NCI-H345 (cell line): ENCODE data around the gene KRT35.

ENCODE experiments used
- DNase-seq: peaks from one replicate; lab custom pipeline; 2025; lab: John Stamatoyannopoulos, UW

The KRT35 gene

GRCh38 chr17:41481036-41481435 lies at the start of gene KRT35:
KRT35 (minus strand) TSS chr17:41481151; CDS start chr17:41481097, 54 bp downstream.
- DNase-seq: no peak

- no peak for DNase-seq
These were observed 49.4 kb upstream of the KRT35 start for GRCh38 chr17:41530062-41531048.

DNA sequence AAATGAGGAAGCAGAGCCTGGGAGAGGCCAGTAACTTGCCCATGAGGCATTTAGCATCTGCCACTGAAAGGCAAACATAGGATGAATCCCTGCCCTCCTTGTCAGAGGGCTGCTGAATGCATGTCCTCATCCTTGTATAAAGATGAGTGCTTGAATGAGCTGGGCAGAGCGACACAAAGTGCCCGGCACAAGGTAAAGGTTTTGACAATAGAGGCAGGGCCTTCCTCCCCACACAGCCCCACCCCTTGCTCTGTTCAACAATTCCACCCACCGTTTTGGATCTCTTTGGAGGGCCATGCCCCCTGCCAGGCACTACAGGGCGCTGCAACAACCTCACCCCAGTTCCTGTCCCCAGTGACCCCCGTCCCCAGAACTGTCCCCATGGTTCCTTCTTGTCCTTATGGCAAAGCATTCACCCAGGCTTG lies 48.6 kb upstream of the KRT35 start:
- peak; percentile 84 for DNase-seq

DNA sequence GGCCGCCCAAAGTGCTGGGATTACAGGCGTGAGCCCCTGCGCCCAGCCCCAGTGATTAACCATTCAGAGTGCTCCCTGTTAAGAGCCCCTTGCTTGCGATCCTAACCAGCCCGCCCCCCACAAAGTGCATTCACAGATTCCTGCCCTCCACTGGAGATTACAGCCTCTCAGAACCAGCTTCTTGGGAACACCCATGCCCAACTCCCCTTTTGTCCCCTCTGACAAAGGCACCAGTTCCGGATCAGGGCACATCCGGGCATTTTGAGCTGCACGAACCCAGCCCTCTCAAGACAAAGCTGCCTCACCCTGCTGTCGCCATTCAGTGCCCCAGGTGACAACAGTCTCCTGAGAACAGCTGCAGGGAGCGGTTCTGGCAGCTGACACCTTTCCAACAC lies 48.0 kb upstream of the KRT35 start:
- DNase-seq: peak; percentile 90

GRCh38 chr17:41527063-41528023 lies 46.4 kb upstream of the KRT35 start:
- DNase-seq: peak; percentile 36

DNA sequence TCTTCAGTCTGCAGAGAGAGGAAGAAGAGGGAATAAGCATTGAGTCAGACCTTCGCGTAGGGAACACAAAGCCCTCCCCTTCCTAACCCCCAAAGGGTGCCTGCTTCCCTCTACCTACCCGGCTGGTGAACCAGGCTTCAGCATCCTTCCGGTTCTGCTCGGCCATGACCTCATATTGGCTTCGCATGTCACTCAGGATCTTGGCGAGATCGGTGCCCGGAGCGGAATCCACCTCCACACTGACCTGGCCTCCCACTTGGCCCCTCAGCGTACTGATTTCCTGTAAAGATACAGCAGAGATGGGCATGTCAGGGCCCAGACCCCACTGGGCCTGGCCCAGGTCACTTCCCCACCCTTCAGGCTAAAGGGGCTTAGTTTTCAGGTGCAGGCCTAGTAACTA lies 43.3 kb upstream of the KRT35 start:
- DNase-seq: no peak

- DNase-seq: no peak
These were observed 42.8 kb upstream of the KRT35 start for GRCh38 chr17:41523787-41524186.

GRCh38 chr17:41523225-41523593 lies 42.3 kb upstream of the KRT35 start:
- no peak for DNase-seq

GRCh38 chr17:41522301-41523224 lies 41.6 kb upstream of the KRT35 start:
- no peak for DNase-seq

DNA sequence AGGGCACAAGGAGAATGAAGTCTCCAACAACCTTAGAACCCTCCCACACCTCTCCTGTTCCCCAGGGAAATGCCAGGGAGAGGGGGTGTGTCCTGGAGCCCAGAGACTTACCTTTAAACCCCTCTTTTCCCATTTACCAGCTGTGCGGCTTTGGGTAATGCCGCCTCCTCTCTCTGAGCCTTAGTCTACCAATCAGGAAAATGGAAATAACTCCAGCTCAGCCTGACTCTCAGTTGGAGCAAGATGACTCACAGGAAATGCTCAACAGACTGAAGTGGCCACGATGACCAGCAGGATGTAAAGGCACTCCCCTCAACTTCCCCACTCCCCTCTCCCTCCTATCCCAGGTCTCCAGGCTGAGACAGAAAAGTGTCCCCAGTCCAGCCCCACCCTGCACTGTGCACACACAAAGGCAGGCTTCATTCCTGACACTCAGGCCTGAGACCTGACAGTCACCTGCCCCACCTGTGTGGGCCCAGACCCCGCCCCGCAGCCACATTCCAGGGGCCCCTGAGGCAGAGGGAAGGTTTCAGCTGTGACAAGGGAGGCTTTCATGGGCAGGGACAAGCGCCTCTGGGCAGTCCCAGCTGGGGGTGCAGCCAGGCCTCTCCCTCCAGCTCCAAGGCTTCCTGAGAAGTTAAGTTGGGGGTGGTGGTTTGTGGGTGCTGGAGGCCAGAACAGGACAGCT lies 40.8 kb upstream of the KRT35 start:
- DNase-seq: no peak

GRCh38 chr17:41520821-41521521 lies 40.0 kb upstream of the KRT35 start:
- peak; percentile 55 for DNase-seq

DNA sequence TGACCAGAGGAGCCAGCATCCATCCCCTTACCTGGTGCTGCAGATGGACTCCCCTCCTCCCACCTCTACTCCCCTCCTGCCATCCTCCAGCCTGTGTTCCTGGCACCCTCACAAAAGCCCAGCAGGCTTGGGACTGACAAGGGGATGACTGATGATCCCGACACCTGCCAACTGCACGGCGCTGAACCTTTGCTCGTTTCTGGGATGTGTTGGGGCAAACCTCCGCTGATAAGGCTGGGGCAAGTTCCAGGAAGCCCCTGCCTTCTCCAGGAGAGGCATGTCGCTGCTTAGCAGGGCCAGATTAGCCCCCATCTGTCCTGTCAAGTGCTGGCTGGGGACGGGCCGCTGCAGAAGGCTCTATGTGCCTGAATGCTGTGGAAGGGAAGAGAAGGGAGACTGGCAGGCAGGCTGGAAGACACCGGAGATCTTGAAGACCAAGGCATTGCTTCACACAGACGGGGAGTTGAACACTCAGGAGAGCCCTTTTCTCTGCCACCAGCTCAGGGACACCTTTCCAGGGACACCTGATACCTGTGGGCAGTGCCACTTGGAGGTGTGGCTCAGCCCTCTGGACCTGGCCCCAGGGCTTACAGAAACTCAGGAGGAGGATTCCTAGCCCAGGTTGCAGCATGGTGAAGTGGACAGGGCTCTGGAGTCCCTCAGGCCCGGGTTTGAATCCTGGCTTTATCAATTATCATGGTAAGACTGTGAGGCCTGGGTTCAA lies 38.7 kb upstream of the KRT35 start:
- peak; percentile 91 for DNase-seq

GRCh38 chr17:41518789-41519449 lies 38.0 kb upstream of the KRT35 start, which contains the start of gene KRT15:
KRT15 (minus strand) TSS chr17:41518890; CDS start chr17:41518827, 63 bp downstream.
- peak; percentile 79 for DNase-seq

GRCh38 chr17:41518031-41518430 lies 37.1 kb upstream of the KRT35 start:
- no peak for DNase-seq

- no peak for DNase-seq
These were observed 35.9 kb upstream of the KRT35 start for GRCh38 chr17:41516830-41517283.

- DNase-seq: no peak
These were observed 35.3 kb upstream of the KRT35 start for GRCh38 chr17:41516147-41516829.

DNA sequence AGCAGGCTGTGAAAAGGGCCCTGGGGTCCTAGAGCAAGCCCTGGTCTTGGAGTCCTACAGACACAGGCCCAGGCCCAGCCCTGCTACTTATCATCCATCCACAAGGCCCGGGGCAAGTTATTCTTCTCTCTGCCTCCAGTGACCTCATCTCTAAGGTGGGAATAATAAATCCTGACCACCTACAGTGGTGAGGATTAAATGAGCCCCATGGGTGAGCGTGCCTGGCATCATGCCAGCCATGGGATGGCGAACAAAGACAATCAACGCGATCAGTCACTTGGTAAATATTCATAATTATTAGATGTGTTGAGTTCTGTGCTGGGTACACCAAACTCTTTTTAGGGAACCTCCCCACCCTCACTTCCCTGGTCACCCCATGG lies 32.2 kb upstream of the KRT35 start:
- DNase-seq: peak; percentile 39

DNA sequence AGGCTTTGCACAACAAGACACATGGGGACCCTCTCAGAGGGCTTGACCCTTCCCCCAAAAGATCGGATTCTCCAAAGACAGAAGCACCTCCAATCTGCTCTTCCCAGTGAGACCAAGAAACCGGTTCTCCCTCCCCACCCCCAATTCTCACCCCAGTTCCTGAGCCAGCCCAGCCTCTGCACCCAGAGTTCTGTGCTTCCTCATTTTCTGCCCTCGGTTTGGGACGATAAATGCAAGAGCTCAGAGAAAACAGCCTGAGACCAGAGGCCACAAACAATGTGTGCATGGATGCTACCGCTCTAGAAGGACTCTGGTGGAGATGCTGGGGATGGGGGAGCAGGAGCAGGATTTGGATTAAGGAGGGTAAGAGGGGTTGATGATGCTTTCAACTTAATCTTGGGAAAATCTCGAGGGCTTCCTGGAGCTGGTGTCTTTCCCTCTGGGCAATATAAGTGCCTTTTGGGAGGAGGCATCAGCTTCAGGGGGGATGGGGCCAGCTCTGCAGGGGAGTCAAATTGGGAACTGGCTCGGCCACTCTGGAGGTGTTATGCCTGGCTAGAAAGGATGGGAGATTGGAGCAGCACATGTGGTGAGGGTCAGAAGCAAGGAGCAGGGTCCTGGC lies 31.7 kb upstream of the KRT35 start:
- no peak for DNase-seq
